Measurements from ENCODE around the gene AAK1. TPM values are rescaled to one million over a fixed set of nuclear protein-coding genes. Genes with fewer than 3 reads are reported as not detected.

The AAK1 gene
- polyA plus RNA-seq, 1 donor from 2014 or later: 26.7 TPM

DNA sequence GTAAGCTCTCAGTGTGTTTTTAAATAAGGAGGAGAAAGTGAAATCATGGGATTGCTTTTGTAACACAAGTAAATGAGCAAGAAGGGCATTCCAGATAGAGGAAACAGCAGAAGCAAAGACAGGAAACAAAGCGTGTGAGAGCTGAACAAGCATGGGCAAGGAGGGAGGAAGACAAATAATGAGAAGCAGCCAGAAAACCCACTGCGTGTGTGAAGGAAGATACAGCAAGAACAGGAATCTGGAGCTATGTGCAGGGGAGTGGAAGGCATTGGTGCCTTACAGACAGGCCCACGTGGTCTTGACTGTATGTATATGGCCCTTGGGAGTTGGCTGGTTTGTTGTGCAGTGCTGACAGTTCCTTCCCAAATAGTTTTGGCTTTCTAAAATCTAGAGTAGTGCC is 88.6 kb downstream of the AAK1 start:
- H3F3A ChIP-seq (ENCODE audit: insufficient read depth, low read length, poor library complexity, severe bottlenecking): no peaks in the 10 kb centered on the region
- H3K9ac ChIP-seq (ENCODE audit: low read length): no peak overlapping the region
- no peaks in the 10 kb centered on the region for H4K20me1 ChIP-seq (ENCODE audit: insufficient read depth)
- no peak for TF ChIP-seq SMC3 (conservative IDR thresholded peaks at IDR 0.05; ENCODE audit: poor library complexity)
- no peak for TF ChIP-seq EP300 (conservative IDR thresholded peaks at IDR 0.05; ENCODE audit: poor library complexity, severe bottlenecking)
- no peak for TF ChIP-seq RAD21 (conservative IDR thresholded peaks at IDR 0.05)
- TF ChIP-seq, protein P1, sequence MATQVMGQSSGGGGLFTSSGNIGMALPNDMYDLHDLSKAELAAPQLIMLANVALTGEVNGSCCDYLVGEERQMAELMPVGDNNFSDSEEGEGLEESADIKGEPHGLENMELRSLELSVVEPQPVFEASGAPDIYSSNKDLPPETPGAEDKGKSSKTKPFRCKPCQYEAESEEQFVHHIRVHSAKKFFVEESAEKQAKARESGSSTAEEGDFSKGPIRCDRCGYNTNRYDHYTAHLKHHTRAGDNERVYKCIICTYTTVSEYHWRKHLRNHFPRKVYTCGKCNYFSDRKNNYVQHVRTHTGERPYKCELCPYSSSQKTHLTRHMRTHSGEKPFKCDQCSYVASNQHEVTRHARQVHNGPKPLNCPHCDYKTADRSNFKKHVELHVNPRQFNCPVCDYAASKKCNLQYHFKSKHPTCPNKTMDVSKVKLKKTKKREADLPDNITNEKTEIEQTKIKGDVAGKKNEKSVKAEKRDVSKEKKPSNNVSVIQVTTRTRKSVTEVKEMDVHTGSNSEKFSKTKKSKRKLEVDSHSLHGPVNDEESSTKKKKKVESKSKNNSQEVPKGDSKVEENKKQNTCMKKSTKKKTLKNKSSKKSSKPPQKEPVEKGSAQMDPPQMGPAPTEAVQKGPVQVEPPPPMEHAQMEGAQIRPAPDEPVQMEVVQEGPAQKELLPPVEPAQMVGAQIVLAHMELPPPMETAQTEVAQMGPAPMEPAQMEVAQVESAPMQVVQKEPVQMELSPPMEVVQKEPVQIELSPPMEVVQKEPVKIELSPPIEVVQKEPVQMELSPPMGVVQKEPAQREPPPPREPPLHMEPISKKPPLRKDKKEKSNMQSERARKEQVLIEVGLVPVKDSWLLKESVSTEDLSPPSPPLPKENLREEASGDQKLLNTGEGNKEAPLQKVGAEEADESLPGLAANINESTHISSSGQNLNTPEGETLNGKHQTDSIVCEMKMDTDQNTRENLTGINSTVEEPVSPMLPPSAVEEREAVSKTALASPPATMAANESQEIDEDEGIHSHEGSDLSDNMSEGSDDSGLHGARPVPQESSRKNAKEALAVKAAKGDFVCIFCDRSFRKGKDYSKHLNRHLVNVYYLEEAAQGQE (IDR thresholded peaks at IDR 0.05; ENCODE audit: borderline replicate concordance): no peak
- TF ChIP-seq MXI1 (conservative IDR thresholded peaks at IDR 0.05; ENCODE audit: poor library complexity, severe bottlenecking): no peak
- TF ChIP-seq EZH2 (IDR thresholded peaks at IDR 0.05; ENCODE audit: borderline replicate concordance, insufficient read depth, low read length, poor library complexity, severe bottlenecking): no peak
- no peak for TF ChIP-seq TAF1 (IDR thresholded peaks at IDR 0.05; ENCODE audit: low read depth)
- TF ChIP-seq POLR2AphosphoS5 (IDR thresholded peaks at IDR 0.05): no peak
- TF ChIP-seq, protein P2, sequence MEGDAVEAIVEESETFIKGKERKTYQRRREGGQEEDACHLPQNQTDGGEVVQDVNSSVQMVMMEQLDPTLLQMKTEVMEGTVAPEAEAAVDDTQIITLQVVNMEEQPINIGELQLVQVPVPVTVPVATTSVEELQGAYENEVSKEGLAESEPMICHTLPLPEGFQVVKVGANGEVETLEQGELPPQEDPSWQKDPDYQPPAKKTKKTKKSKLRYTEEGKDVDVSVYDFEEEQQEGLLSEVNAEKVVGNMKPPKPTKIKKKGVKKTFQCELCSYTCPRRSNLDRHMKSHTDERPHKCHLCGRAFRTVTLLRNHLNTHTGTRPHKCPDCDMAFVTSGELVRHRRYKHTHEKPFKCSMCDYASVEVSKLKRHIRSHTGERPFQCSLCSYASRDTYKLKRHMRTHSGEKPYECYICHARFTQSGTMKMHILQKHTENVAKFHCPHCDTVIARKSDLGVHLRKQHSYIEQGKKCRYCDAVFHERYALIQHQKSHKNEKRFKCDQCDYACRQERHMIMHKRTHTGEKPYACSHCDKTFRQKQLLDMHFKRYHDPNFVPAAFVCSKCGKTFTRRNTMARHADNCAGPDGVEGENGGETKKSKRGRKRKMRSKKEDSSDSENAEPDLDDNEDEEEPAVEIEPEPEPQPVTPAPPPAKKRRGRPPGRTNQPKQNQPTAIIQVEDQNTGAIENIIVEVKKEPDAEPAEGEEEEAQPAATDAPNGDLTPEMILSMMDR (IDR thresholded peaks at IDR 0.05; ENCODE audit: poor library complexity, severe bottlenecking): no peak
- H3K27me3 ChIP-seq (ENCODE audit: insufficient read depth, low read depth, low read length): no peaks in the 10 kb centered on the region
- no peak overlapping the region for H3K27ac ChIP-seq (ENCODE audit: low read length)
- no peaks in the 10 kb centered on the region for H3K9me2 ChIP-seq (ENCODE audit: insufficient read depth, low read length)
- H3K4me2 ChIP-seq (ENCODE audit: low read length): no peak overlapping the region
- H3K9me3 ChIP-seq (ENCODE audit: low read length): no peaks in the 10 kb centered on the region
- no peak overlapping the region for H3K4me3 ChIP-seq (ENCODE audit: low read length)
- H2AFZ ChIP-seq (ENCODE audit: low read depth, low read length): no peak overlapping the region
- H3K36me3 ChIP-seq (ENCODE audit: insufficient read depth, low read length): no peaks in the 10 kb centered on the region
- no peaks in the 10 kb centered on the region for H3K79me2 ChIP-seq (replicated peaks; ENCODE audit: insufficient read depth, low read length)

DNA sequence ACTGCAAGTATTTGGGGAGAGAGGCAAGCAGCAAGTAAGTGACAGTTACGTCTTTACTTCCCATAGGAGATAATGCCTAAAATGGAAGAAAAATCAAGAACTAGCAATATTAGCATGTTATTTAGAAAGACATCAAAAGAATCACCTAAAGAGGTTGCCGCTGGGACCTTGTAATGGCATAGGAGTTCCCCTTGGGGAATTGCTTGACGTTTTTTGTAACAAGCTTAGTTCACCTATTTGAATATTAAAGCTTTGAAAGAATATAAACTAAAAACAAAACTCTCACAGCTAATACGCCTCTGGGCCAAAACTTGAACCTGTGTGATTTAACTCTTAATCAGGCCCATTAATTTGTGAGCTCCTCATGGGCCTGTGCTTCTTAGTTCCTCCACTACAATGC is 89.0 kb downstream of the AAK1 start:
- no peak overlapping the region for H3K27ac ChIP-seq (ENCODE audit: low read length)
- H3K79me2 ChIP-seq (replicated peaks; ENCODE audit: insufficient read depth, low read length): no peaks in the 10 kb centered on the region
- no peak overlapping the region for H3K9ac ChIP-seq (ENCODE audit: low read length)
- no peak overlapping the region for H3K4me3 ChIP-seq (ENCODE audit: low read length)
- H3K9me2 ChIP-seq (ENCODE audit: insufficient read depth, low read length): no peaks in the 10 kb centered on the region
- no peaks in the 10 kb centered on the region for H3K9me3 ChIP-seq (ENCODE audit: low read length)
- H4K20me1 ChIP-seq (ENCODE audit: insufficient read depth): no peaks in the 10 kb centered on the region
- H3K4me2 ChIP-seq (ENCODE audit: low read length): no peak overlapping the region
- no peak overlapping the region for H2AFZ ChIP-seq (ENCODE audit: low read depth, low read length)
- no peaks in the 10 kb centered on the region for H3F3A ChIP-seq (ENCODE audit: insufficient read depth, low read length, poor library complexity, severe bottlenecking)
- TF ChIP-seq RAD21 (conservative IDR thresholded peaks at IDR 0.05): no peak
- no peak for TF ChIP-seq EP300 (conservative IDR thresholded peaks at IDR 0.05; ENCODE audit: poor library complexity, severe bottlenecking)
- TF ChIP-seq POLR2AphosphoS5 (IDR thresholded peaks at IDR 0.05): no peak
- TF ChIP-seq SMC3 (conservative IDR thresholded peaks at IDR 0.05; ENCODE audit: poor library complexity): no peak
- TF ChIP-seq MXI1 (conservative IDR thresholded peaks at IDR 0.05; ENCODE audit: poor library complexity, severe bottlenecking): no peak
- TF ChIP-seq, protein P2 (IDR thresholded peaks at IDR 0.05; ENCODE audit: poor library complexity, severe bottlenecking): no peak
- no peaks in the 10 kb centered on the region for H3K27me3 ChIP-seq (ENCODE audit: insufficient read depth, low read depth, low read length)
- no peaks in the 10 kb centered on the region for H3K36me3 ChIP-seq (ENCODE audit: insufficient read depth, low read length)

Measured in neural cell (in vitro differentiated cells).